GM10248 (cell line): ENCODE data around the gene NQO1.

Experiments used
- CTCF ChIA-PET: fragments of 300-600 bp; sonication (Branson Sonifier 250); formaldehyde crosslinking; extraction: SDS; loops from one replicate; lab custom pipeline; 2021; ENCODE audit warnings: antibody characterized with exemption; lab: Yijun Ruan, JAX
- POLR2A ChIA-PET: fragments of 350-650 bp; sonication (Branson Sonifier 250); formaldehyde crosslinking; extraction: SDS; loops from one replicate; lab custom pipeline; 2020; ENCODE audit warnings: antibody characterized with exemption; lab: Yijun Ruan, JAX
- DNase-seq: peaks from one replicate; pipeline ENCODE4 v3.0.0; 2012; ENCODE audit errors: extremely low spot score
- CTCF ChIP-seq: IDR thresholded peaks from 2 replicates; pipeline ENCODE4 v1.5.1; 2012; ENCODE audit warnings: mild to moderate bottlenecking, low read depth; ENCODE audit errors: extremely low read depth, missing control alignments, control extremely low read depth

NQO1 gene

GRCh38 chr16:69754469-69755310, 28.3 kb upstream of the NQO1 start, which contains the start of gene NOB1:
TSS of gene NOB1 (minus strand) at chr16:69754926. CDS start at chr16:69754910, 16 bp downstream.
- DNase-seq, result peak; percentile 94
- TF ChIP-seq CTCF, result peak; percentile 94
- CTCF ChIA-PET, result interaction anchor here (0.7 to 3.1 kb wide), 46 partner anchors 9 to 448 kb away, joined by 3 to 49 read pairs (median 4); partner anchors contain the start of genes NQO1 and PDF
- POLR2A ChIA-PET, result interaction anchor here (0.6 kb wide), 2 partner anchors 27 to 402 kb away, joined by 3 to 5 read pairs; no protein-coding TSS in a partner anchor

- ChIA-PET POLR2A (interaction anchor here (0.6 to 0.8 kb wide), 2 partner anchors 13 to 15 kb away, joined by 3 to 4 read pairs; no protein-coding TSS in a partner anchor), CTCF (interaction anchor here (0.7 to 3.1 kb wide), 47 partner anchors 8 to 448 kb away, joined by 3 to 49 read pairs (median 4); partner anchors contain the start of genes NQO1 and PDF)
- DNase-seq, result no peak
- TF ChIP-seq CTCF, result no peak
These were observed 27.7 kb upstream of the NQO1 start for GRCh38 chr16:69754143-69754468.

- no peak for TF ChIP-seq CTCF
- CTCF ChIA-PET, result interaction anchor here (1.2 to 1.6 kb wide), 2 partner anchors 40 to 353 kb away, joined by 3 read pairs; no protein-coding TSS in a partner anchor
- POLR2A ChIA-PET, result no interaction called here
- DNase-seq, result no peak
These were observed 22.5 kb upstream of the NQO1 start for GRCh38 chr16:69748694-69749345.

- no peak for DNase-seq
- ChIA-PET POLR2A (no interaction called here), CTCF (interaction anchor here (2.3 kb wide), 1 partner anchor 7 kb away, joined by 14 read pairs; the partner anchor contains the start of gene NOB1)
- TF ChIP-seq CTCF, result no peak
These were observed 20.8 kb upstream of the NQO1 start for GRCh38 chr16:69747115-69747514.

- POLR2A ChIA-PET, result no interaction called here
- CTCF ChIA-PET, result interaction anchor here (2.3 kb wide), 1 partner anchor 9 kb away, joined by 14 read pairs; the partner anchor contains the start of gene NOB1
- no peak for TF ChIP-seq CTCF
- DNase-seq, result no peak
These were observed 19.6 kb upstream of the NQO1 start for GRCh38 chr16:69745959-69746358.

GRCh38 chr16:69745232-69745612, 18.9 kb upstream of the NQO1 start:
- POLR2A ChIA-PET, result no interaction called here
- no peak for TF ChIP-seq CTCF
- DNase-seq, result no peak
- CTCF ChIA-PET, result interaction anchor here (2.3 kb wide), 1 partner anchor 9 kb away, joined by 14 read pairs; the partner anchor contains the start of gene NOB1
